AG09309 (cell line): Measurements from ENCODE around the gene ZNF346.
A peak's percentile ranks its signal among the peaks of the same experiment; 100 is the strongest.

Experiments
- DNase-seq: peaks from one replicate; pipeline ENCODE4 v3.0.0-alpha.2; 2010; ENCODE audit warnings: low read depth
- H3K4me3 ChIP-seq: 2 replicates; pipeline ENCODE4 v1.5.1; 2011; ENCODE audit warnings: mild to moderate bottlenecking, low read depth, low read length, moderate library complexity; ENCODE audit not compliant: control insufficient read depth
- CTCF ChIP-seq: IDR thresholded peaks from 2 replicates; pipeline ENCODE4 v1.5.1; 2011; ENCODE audit warnings: mild to moderate bottlenecking, low read depth, low read length, inconsistent platforms; ENCODE audit not compliant: insufficient read depth, control insufficient read depth; ENCODE audit errors: missing control alignments

Gene ZNF346

GRCh38 chr5:177015156-177015555, 7.3 kb upstream of the ZNF346 start:
- H3K4me3 ChIP-seq, result no peak overlapping the region
- no peak for DNase-seq
- no peak for TF ChIP-seq CTCF

GRCh38 chr5:177018341-177018740, 4.2 kb upstream of the ZNF346 start:
- no peak for DNase-seq
- H3K4me3 ChIP-seq, result no peak overlapping the region
- no peak for TF ChIP-seq CTCF

GRCh38 chr5:177020033-177020432, 2.5 kb upstream of the ZNF346 start:
- DNase-seq, result no peak
- no peak for TF ChIP-seq CTCF

GRCh38 chr5:177023303-177023664, 788 bp downstream of the ZNF346 start:
- DNase-seq, result no peak
- H3K4me3 ChIP-seq, result peak overlapping the region; percentile 61
- no peak for TF ChIP-seq CTCF

More at GRCh38 chr5:177020033-177020432, 2.5 kb upstream of the ZNF346 start:
- no peak overlapping the region for H3K4me3 ChIP-seq

GRCh38 chr5:177024559-177024958, 2.1 kb downstream of the ZNF346 start:
- DNase-seq, result no peak
- H3K4me3 ChIP-seq, result no peak overlapping the region
- no peak for TF ChIP-seq CTCF

GRCh38 chr5:177025101-177025601, 2.7 kb downstream of the ZNF346 start:
- no peak overlapping the region for H3K4me3 ChIP-seq
- DNase-seq, result no peak
- no peak for TF ChIP-seq CTCF

- H3K4me3 ChIP-seq, result no peak overlapping the region
- no peak for TF ChIP-seq CTCF
- DNase-seq, result no peak
Measured at GRCh38 chr5:177027665-177028064, 5.2 kb downstream of the ZNF346 start.
